H1 (cell line): ENCODE data around the gene MFSD2A. TPM values are rescaled to one million over a fixed set of nuclear protein-coding genes. Genes with fewer than 3 reads are reported as not detected.

Source experiments
- CTCF ChIA-PET: fragments of 300-600 bp; sonication (Branson Sonifier 250); formaldehyde crosslinking; loops from one replicate; lab custom pipeline; 2021; ENCODE audit not compliant: partially characterized antibody; lab: Charles Lee
- POLR2A ChIA-PET: fragments of 300-600 bp; sonication (Branson Sonifier 250); formaldehyde crosslinking; loops from one replicate; lab custom pipeline; 2021; ENCODE audit warnings: inconsistent platforms; ENCODE audit not compliant: partially characterized antibody; lab: Charles Lee
- DNase-seq, 2 experiments: peaks; one replicate each; pipeline versions ENCODE4 v3.0.0 to v3.0.0-alpha.2; 2010 to 2022; ENCODE audit warnings: low spot score in 2 of 2, low read depth in 1 of 2, mixed read lengths in 1 of 2
- FAIRE-seq: peaks from 2 replicates; lab custom pipeline; 2011; peaks lifted over from hg19 to GRCh38; lab: Jason Lieb, UNC
- H2AFZ ChIP-seq: 2 replicates; pipeline ENCODE4 v1.8.1; 2012; ENCODE audit warnings: low read length, inconsistent platforms
- H2AK5ac ChIP-seq: 2 replicates; pipeline ENCODE4 v1.6.1; 2013; ENCODE audit warnings: low read depth, low read length
- H2BK120ac ChIP-seq: replicated peaks from 2 replicates; pipeline ENCODE3; 2013; ENCODE audit warnings: low read depth, low read length, inconsistent platforms
- H2BK12ac ChIP-seq: 2 replicates; pipeline ENCODE4 v1.6.1; 2013; ENCODE audit warnings: low read depth, low read length
- H2BK15ac ChIP-seq: 2 replicates; pipeline ENCODE4 v1.6.1; 2013; ENCODE audit warnings: low read length
- H2BK20ac ChIP-seq: 2 replicates; pipeline ENCODE4 v1.6.1; 2013; ENCODE audit warnings: low read length
- H2BK5ac ChIP-seq: 2 replicates; pipeline ENCODE4 v1.6.1; 2013; ENCODE audit warnings: low read depth, low read length
- H3K14ac ChIP-seq: 2 replicates; pipeline ENCODE4 v1.6.1; 2013; ENCODE audit warnings: inconsistent platforms; ENCODE audit not compliant: insufficient read length
- H3K18ac ChIP-seq: 2 replicates; pipeline ENCODE4 v1.6.1; 2013; ENCODE audit warnings: low read length; ENCODE audit errors: extremely low read depth
- H3K23ac ChIP-seq: 2 replicates; pipeline ENCODE4 v1.6.1; 2013; ENCODE audit warnings: inconsistent platforms; ENCODE audit not compliant: insufficient read length
- H3K23me2 ChIP-seq: 2 replicates; pipeline ENCODE4 v1.6.1; 2013; ENCODE audit warnings: low read depth, low read length
- H3K27ac ChIP-seq: 2 replicates; pipeline ENCODE4 v1.6.1; 2011; ENCODE audit warnings: low read depth, low read length, inconsistent platforms
- H3K27me3 ChIP-seq, 4 experiments: replicated peaks in 1 of 4; 1 replicate in 1 of 4; 2 replicates in 3 of 4; pipeline versions ENCODE4 v1.6.1 to v1.8.1; 2011 to 2013; ENCODE audit warnings: low read length in 3 of 4, mild to moderate bottlenecking in 3 of 4, inconsistent platforms in 2 of 4, mixed read lengths in 2 of 4, moderate library complexity in 1 of 4; ENCODE audit not compliant: control insufficient read depth in 3 of 4, insufficient read depth in 3 of 4; ENCODE audit errors: extremely low read depth in 1 of 4
- H3K36me3 ChIP-seq, 4 experiments: 2 replicates each; pipeline versions ENCODE4 v1.6.1 to v1.8.1; 2011 to 2013; ENCODE audit warnings: mild to moderate bottlenecking in 4 of 4, low read length in 3 of 4, moderate library complexity in 2 of 4, control low read depth in 1 of 4, inconsistent platforms in 1 of 4; ENCODE audit not compliant: insufficient read depth in 4 of 4, control insufficient read depth in 2 of 4
- H3K4ac ChIP-seq: replicated peaks from 2 replicates; pipeline ENCODE3; 2013; ENCODE audit warnings: low read length, low read depth, mixed read lengths, inconsistent platforms; ENCODE audit not compliant: insufficient read length
- H3K4me1 ChIP-seq, 4 experiments: replicated peaks in 1 of 4; 1 replicate in 1 of 4; 2 replicates in 3 of 4; pipeline versions ENCODE4 v1.6.1 to v1.8.1; 2011 to 2013; ENCODE audit warnings: low read length in 3 of 4, inconsistent platforms in 2 of 4, mixed read lengths in 1 of 4; ENCODE audit not compliant: insufficient read depth in 4 of 4, control insufficient read depth in 3 of 4
- H3K4me2 ChIP-seq, 2 experiments: 2 replicates each; pipeline versions ENCODE4 v1.6.1 to v1.8.1; 2011 to 2013; ENCODE audit warnings: low read depth in 2 of 2, low read length in 2 of 2, control low read depth in 1 of 2, inconsistent platforms in 1 of 2, mild to moderate bottlenecking in 1 of 2; ENCODE audit not compliant: insufficient read depth in 1 of 2
- H3K4me3 ChIP-seq, 4 experiments: fragments of 200-600, 300-600 bp in 1 of 4; sonication (generic), shearing (Covaris generic), sonication (Bioruptor Twin) in 1 of 4; 2 replicates each; pipeline versions ENCODE4 v1.5.1 to v1.8.1; 2011 to 2016; ENCODE audit warnings: low read length in 4 of 4, low read depth in 3 of 4, control low read depth in 2 of 4, inconsistent platforms in 2 of 4, mild to moderate bottlenecking in 2 of 4, mixed read lengths in 1 of 4, moderate library complexity in 1 of 4; ENCODE audit not compliant: insufficient read depth in 2 of 4; ENCODE audit errors: extremely low read depth in 1 of 4
- H3K56ac ChIP-seq: replicated peaks from 2 replicates; pipeline ENCODE3; 2013; ENCODE audit warnings: low read depth, mild to moderate bottlenecking, mixed read lengths, low read length, inconsistent platforms; ENCODE audit not compliant: insufficient read length
- H3K79me1 ChIP-seq: 2 replicates; pipeline ENCODE4 v1.6.1; 2013; ENCODE audit warnings: low read depth, low read length, control low read depth
- H3K79me2 ChIP-seq, 2 experiments: 2 replicates each; pipeline versions ENCODE4 v1.6.1 to v1.8.1; 2012 to 2013; ENCODE audit warnings: low read length in 2 of 2, mild to moderate bottlenecking in 2 of 2, inconsistent platforms in 1 of 2; ENCODE audit not compliant: insufficient read depth in 2 of 2, control insufficient read depth in 1 of 2
- H3K9ac ChIP-seq, 4 experiments: replicated peaks in 1 of 4; 1 replicate in 1 of 4; 2 replicates in 3 of 4; pipeline versions ENCODE4 v1.6.1 to v1.8.1; 2011 to 2013; ENCODE audit warnings: low read depth in 3 of 4, low read length in 3 of 4, control low read depth in 2 of 4, mild to moderate bottlenecking in 2 of 4, moderate library complexity in 2 of 4, inconsistent platforms in 1 of 4; ENCODE audit errors: extremely low read depth in 1 of 4
- H3K9me3 ChIP-seq, 2 experiments: 2 replicates each; pipeline versions ENCODE4 v1.6.1 to v1.8.1; 2012 to 2013; ENCODE audit warnings: mild to moderate bottlenecking in 2 of 2, moderate library complexity in 2 of 2, control low read depth in 1 of 2, inconsistent platforms in 1 of 2, low read depth in 1 of 2, low read length in 1 of 2, mixed read lengths in 1 of 2; ENCODE audit not compliant: insufficient read depth in 2 of 2
- H4K20me1 ChIP-seq, 2 experiments: replicated peaks in 1 of 2; 2 replicates each; pipeline versions ENCODE3 to v1.8.1; 2011 to 2013; ENCODE audit warnings: inconsistent platforms in 2 of 2, low read length in 2 of 2, mild to moderate bottlenecking in 1 of 2; ENCODE audit not compliant: insufficient read depth in 2 of 2, control insufficient read depth in 1 of 2
- H4K5ac ChIP-seq: 2 replicates; pipeline ENCODE4 v1.6.1; 2013; ENCODE audit warnings: low read length, low read depth, mixed read lengths, inconsistent platforms; ENCODE audit not compliant: insufficient read length
- H4K8ac ChIP-seq: 2 replicates; pipeline ENCODE4 v1.8.0; 2013; ENCODE audit warnings: mild to moderate bottlenecking, moderate library complexity, low read length, inconsistent platforms; ENCODE audit not compliant: insufficient read depth; ENCODE audit errors: extremely low read depth
- H4K91ac ChIP-seq: replicated peaks from 2 replicates; pipeline ENCODE3; 2013; ENCODE audit warnings: low read length, mixed read lengths, inconsistent platforms; ENCODE audit not compliant: insufficient read length
- BACH1 ChIP-seq: IDR thresholded peaks from 2 replicates; pipeline ENCODE4 v1.6.1; 2012; ENCODE audit warnings: low read length, improper control_type of control experiment
- CHD1 ChIP-seq: IDR thresholded peaks from 2 replicates; pipeline ENCODE4 v1.6.1; 2012; ENCODE audit warnings: low read depth, low read length, improper control_type of control experiment
- EZH2 ChIP-seq: fragments of 200-600 bp; sonication (generic); IDR thresholded peaks from 2 replicates; pipeline ENCODE4 v1.7.1; 2012; ENCODE audit warnings: low read depth, mild to moderate bottlenecking, moderate library complexity, low read length, inconsistent platforms; ENCODE audit not compliant: severe bottlenecking
- JUND ChIP-seq: IDR thresholded peaks from 2 replicates; pipeline ENCODE4 v1.6.1; 2011; ENCODE audit warnings: mild to moderate bottlenecking, improper control_type of control experiment, low read length
- NANOG ChIP-seq: IDR thresholded peaks from 2 replicates; pipeline ENCODE4 v1.6.1; 2011; ENCODE audit warnings: low read length, low read depth, mild to moderate bottlenecking, inconsistent platforms; ENCODE audit not compliant: insufficient read depth, poor library complexity, severe bottlenecking
- RNF2 ChIP-seq: fragments of 200-900, 300-1000 bp; sonication (generic); IDR thresholded peaks from 2 replicates; pipeline ENCODE4 v1.7.1; 2016; ENCODE audit warnings: borderline replicate concordance, low read depth, mild to moderate bottlenecking, antibody characterized with exemption, low read length; ENCODE audit not compliant: poor library complexity, severe bottlenecking; ENCODE audit errors: missing control alignments
- SP4 ChIP-seq: IDR thresholded peaks from 2 replicates; pipeline ENCODE4 v1.6.1; 2012; ENCODE audit warnings: low read length, inconsistent platforms
- TBP ChIP-seq: IDR thresholded peaks from 2 replicates; pipeline ENCODE4 v1.6.1; 2011; ENCODE audit warnings: low read depth, low read length, improper control_type of control experiment
- TCF12 ChIP-seq: IDR thresholded peaks from 2 replicates; pipeline ENCODE4 v1.6.1; 2011; ENCODE audit warnings: low read depth, mild to moderate bottlenecking, low read length
- YY1 ChIP-seq: IDR thresholded peaks from 2 replicates; pipeline ENCODE4 v1.6.1; 2011; ENCODE audit warnings: low read depth, mild to moderate bottlenecking, low read length
- WGBS, 2 experiments: shearing (Covaris generic) in 1 of 2; methylation state at CpG; one replicate each; pipeline versions ENCODE4 v1.1.6 to v1.1.7; 2013 to 2015; ENCODE audit warnings: low lambda C conversion rate in 2 of 2, mixed read lengths in 2 of 2, inconsistent platforms in 1 of 2, low coverage in 1 of 2, missing lambda C conversion rate in 1 of 2; ENCODE audit not compliant: insufficient replicate concordance in 2 of 2, insufficient coverage in 1 of 2, insufficient read length in 1 of 2; ENCODE audit errors: extremely low coverage in 1 of 2, missing lambda C conversion rate in 1 of 2; 5-methylcytosine and 5-hydroxymethylcytosine counted together
- polyA plus RNA-seq, 7 experiments: library from polyadenylated mRNA; depleted of rRNA in 3 of 7; stranded (reverse) in 5 of 7; unstranded in 2 of 7; fragments of >200 nt in 5 of 7; fragments of 200-250 nt in 2 of 7; gene quantifications; 1 replicate in 5 of 7; 2 replicates in 1 of 7; 4 replicates in 1 of 7; pipeline versions ENCODE4 v1.2.1 to v1.2.3, GENCODE V29; 2011 to 2013; ENCODE audit warnings: missing spikeins in 2 of 7, mixed read lengths in 2 of 7
- total RNA-seq: library from RNA; stranded (reverse); fragmentation: NEBNext Ultra II Directional; extraction: Animal tissue kit (Norgen Biotek cat#: 25700); gene quantifications from 2 replicates; pipeline ENCODE4 v1.2.1, GENCODE V29; 2021
- TF ChIP-seq, protein P1 (sequence below): IDR thresholded peaks from 2 replicates; pipeline ENCODE4 v1.6.1; 2011; ENCODE audit warnings: low read length, improper control_type of control experiment

MFSD2A gene
- total and polyA plus RNA-seq, 2 of the 8 experiments (the other 6 are each of a cell fraction or from before 2014, with no cell fraction given) = 18.3 to 25.9 TPM

DNA sequence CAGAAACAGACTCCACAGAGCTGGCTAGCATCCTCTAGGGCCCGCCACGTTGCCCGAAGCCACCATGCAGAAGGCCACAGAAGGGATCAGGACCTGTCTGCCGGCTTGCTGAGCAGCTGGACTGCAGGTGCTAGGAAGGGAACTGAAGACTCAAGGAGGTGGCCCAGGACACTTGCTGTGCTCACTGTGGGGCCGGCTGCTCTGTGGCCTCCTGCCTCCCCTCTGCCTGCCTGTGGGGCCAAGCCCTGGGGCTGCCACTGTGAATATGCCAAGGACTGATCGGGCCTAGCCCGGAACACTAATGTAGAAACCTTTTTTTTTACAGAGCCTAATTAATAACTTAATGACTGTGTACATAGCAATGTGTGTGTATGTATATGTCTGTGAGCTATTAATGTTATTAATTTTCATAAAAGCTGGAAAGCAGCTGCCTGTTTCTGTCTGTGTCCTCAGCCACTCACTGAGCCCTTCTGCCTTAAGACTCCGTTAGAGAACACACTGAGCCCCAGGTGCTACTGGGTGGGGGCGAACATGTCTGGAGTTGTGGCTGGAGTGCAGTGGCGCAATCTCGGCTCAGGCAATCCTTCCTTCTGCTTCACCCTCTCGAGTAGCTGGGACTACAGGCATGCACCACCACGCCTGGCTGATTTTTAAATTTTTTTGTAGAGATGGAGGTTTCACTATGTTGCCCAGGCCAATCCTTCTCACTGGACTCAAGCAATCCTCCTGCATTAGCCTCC is 14.8 kb downstream of the MFSD2A start:
- Histone ChIP-seq H3K79me2 (no peaks in the 10 kb centered on the region), H3K18ac (no peak overlapping the region), H3K79me1 (no peaks in the 10 kb centered on the region), H2BK12ac (no peak overlapping the region), H3K14ac (no peak overlapping the region), H3K9me3 (no peaks in the 10 kb centered on the region), H3K4ac (no peak overlapping the region), H4K5ac (no peak overlapping the region), H3K23ac (no peak overlapping the region), H3K9ac (no peak overlapping the region), H4K8ac (peak overlapping the region; percentile 19; the same call in 1 of the 2 replicates), H2AFZ (no peak overlapping the region), H2AK5ac (no peak overlapping the region), H3K27me3 (no peaks in the 10 kb centered on the region), H2BK20ac (no peak overlapping the region), H3K27ac (no peak overlapping the region), H4K20me1 (peaks cover under 1 to 2% of the 10 kb centered on the region in 2 experiments), H2BK120ac (no peak overlapping the region), H3K23me2 (no peaks in the 10 kb centered on the region), H3K4me3 (no peak overlapping the region), H3K4me2 (no peak overlapping the region), H2BK15ac (no peak overlapping the region), H3K56ac (no peak overlapping the region), H2BK5ac (no peak overlapping the region), H3K4me1 (no peaks in the 10 kb centered on the region; a peak in 2 of 7 replicates), H4K91ac (no peak overlapping the region), H3K36me3 (peaks cover 6 to 34% (median 24%) of the 10 kb centered on the region in 4 experiments)
- 89% methylated on average over 13 of the region's 13 CpGs; no CpG with 5 or more reads in 1 of the 2 experiments for WGBS, 2 experiments
- DNase-seq (no peak), FAIRE-seq (no peak)
- ChIA-PET POLR2A (interaction anchor here (1.4 to 1.5 kb wide), 2 partner anchors 9 to 16 kb away, joined by 5 to 7 read pairs; no protein-coding TSS in a partner anchor), CTCF (interaction anchor here (1.0 to 12.8 kb wide), 5 partner anchors 12 to 63 kb away, joined by 3 to 263 read pairs (median 14); partner anchors contain the start of gene MFSD2A)
- TF ChIP-seq, protein P1, sequence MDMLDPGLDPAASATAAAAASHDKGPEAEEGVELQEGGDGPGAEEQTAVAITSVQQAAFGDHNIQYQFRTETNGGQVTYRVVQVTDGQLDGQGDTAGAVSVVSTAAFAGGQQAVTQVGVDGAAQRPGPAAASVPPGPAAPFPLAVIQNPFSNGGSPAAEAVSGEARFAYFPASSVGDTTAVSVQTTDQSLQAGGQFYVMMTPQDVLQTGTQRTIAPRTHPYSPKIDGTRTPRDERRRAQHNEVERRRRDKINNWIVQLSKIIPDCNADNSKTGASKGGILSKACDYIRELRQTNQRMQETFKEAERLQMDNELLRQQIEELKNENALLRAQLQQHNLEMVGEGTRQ = no peak
- TF ChIP-seq TCF12 (no peak), YY1 (no peak), RNF2 (no peak), JUND (no peak), CHD1 (no peak), TBP (no peak), BACH1 (no peak), NANOG (no peak), SP4 (no peak), EZH2 (no peak)
